ENCODE data around the gene SF3B2.

Gene SF3B2

GRCh38 chr11:66012371-66012945 is 39.7 kb upstream of the SF3B2 start:
- Histone ChIP-seq H4K20me1 (ENCODE audit: insufficient read depth) (no peaks in the 10 kb centered on the region), H3K4me2 (no peak overlapping the region), H3K27me3 (ENCODE audit: insufficient read depth, low read depth) (no peaks in the 10 kb centered on the region), H3K4me1 (ENCODE audit: low read depth, poor library complexity, severe bottlenecking) (peaks cover 7% of the 10 kb centered on the region), H3K4me3 (IDR thresholded peaks at IDR 0.05; ENCODE audit: insufficient read depth, low read depth, low read length) (no peak overlapping the region), H2AFZ (ENCODE audit: low read depth) (no peak overlapping the region), H3K9ac (no peak overlapping the region), H3K79me2 (ENCODE audit: insufficient read depth, low read depth) (no peaks in the 10 kb centered on the region), H3K36me3 (ENCODE audit: insufficient read depth) (no peaks in the 10 kb centered on the region), H3K27ac (no peak overlapping the region)
- TF ChIP-seq CTCF (conservative IDR thresholded peaks at IDR 0.05; ENCODE audit: low read depth, low read length): no peak

GRCh38 chr11:66012946-66013761 is 39.0 kb upstream of the SF3B2 start:
- H3K27ac ChIP-seq: no peak overlapping the region
- H3K4me1 ChIP-seq (ENCODE audit: low read depth, poor library complexity, severe bottlenecking): peaks cover 3% of the 10 kb centered on the region
- H4K20me1 ChIP-seq (ENCODE audit: insufficient read depth): no peaks in the 10 kb centered on the region
- H3K9ac ChIP-seq: no peak overlapping the region
- no peaks in the 10 kb centered on the region for H3K36me3 ChIP-seq (ENCODE audit: insufficient read depth)
- H3K79me2 ChIP-seq (ENCODE audit: insufficient read depth, low read depth): no peaks in the 10 kb centered on the region
- no peak overlapping the region for H2AFZ ChIP-seq (ENCODE audit: low read depth)
- H3K4me2 ChIP-seq: no peak overlapping the region
- no peak for TF ChIP-seq CTCF (conservative IDR thresholded peaks at IDR 0.05; ENCODE audit: low read depth, low read length)
- no peak overlapping the region for H3K4me3 ChIP-seq (IDR thresholded peaks at IDR 0.05; ENCODE audit: insufficient read depth, low read depth, low read length)
- no peaks in the 10 kb centered on the region for H3K27me3 ChIP-seq (ENCODE audit: insufficient read depth, low read depth)

GRCh38 chr11:66013762-66014100 is 38.4 kb upstream of the SF3B2 start:
- no peak overlapping the region for H3K27ac ChIP-seq
- no peaks in the 10 kb centered on the region for H4K20me1 ChIP-seq (ENCODE audit: insufficient read depth)
- H3K4me2 ChIP-seq: no peak overlapping the region
- H3K4me3 ChIP-seq (IDR thresholded peaks at IDR 0.05; ENCODE audit: insufficient read depth, low read depth, low read length): no peak overlapping the region
- H3K79me2 ChIP-seq (ENCODE audit: insufficient read depth, low read depth): no peaks in the 10 kb centered on the region
- H3K4me1 ChIP-seq (ENCODE audit: low read depth, poor library complexity, severe bottlenecking): no peaks in the 10 kb centered on the region
- H2AFZ ChIP-seq (ENCODE audit: low read depth): no peak overlapping the region
- TF ChIP-seq CTCF (conservative IDR thresholded peaks at IDR 0.05; ENCODE audit: low read depth, low read length): no peak
- no peak overlapping the region for H3K9ac ChIP-seq
- no peaks in the 10 kb centered on the region for H3K27me3 ChIP-seq (ENCODE audit: insufficient read depth, low read depth)
- no peaks in the 10 kb centered on the region for H3K36me3 ChIP-seq (ENCODE audit: insufficient read depth)

- Histone ChIP-seq H3K36me3 (ENCODE audit: insufficient read depth) (no peaks in the 10 kb centered on the region), H3K4me2 (no peak overlapping the region), H3K27me3 (ENCODE audit: insufficient read depth, low read depth) (no peaks in the 10 kb centered on the region), H3K4me1 (ENCODE audit: low read depth, poor library complexity, severe bottlenecking) (peaks cover 9% of the 10 kb centered on the region), H3K79me2 (ENCODE audit: insufficient read depth, low read depth) (no peaks in the 10 kb centered on the region), H3K27ac (no peak overlapping the region), H3K4me3 (IDR thresholded peaks at IDR 0.05; ENCODE audit: insufficient read depth, low read depth, low read length) (no peak overlapping the region), H2AFZ (ENCODE audit: low read depth) (no peak overlapping the region), H3K9ac (no peak overlapping the region), H4K20me1 (ENCODE audit: insufficient read depth) (no peaks in the 10 kb centered on the region)
- TF ChIP-seq CTCF (conservative IDR thresholded peaks at IDR 0.05; ENCODE audit: low read depth, low read length): no peak
These were observed 37.2 kb upstream of the SF3B2 start for GRCh38 chr11:66014804-66015453.
